ENCODE data around the gene KRT9. TPM values are rescaled to one million over a fixed set of nuclear protein-coding genes. Genes with fewer than 3 reads are reported as not detected.

KRT9 gene
- total RNA-seq, 1 experiment from 2014 or later, result not detected

Other genes starting within 250 kb of the KRT9 start
- gene KRT33A, start 221.2 kb downstream of the KRT9 start, total RNA-seq (2014; rRNA removed), result not detected in 2 replicates
- not detected in 2 replicates for gene KRT33B, start 202.2 kb downstream of the KRT9 start, total RNA-seq (2014; rRNA removed)
- gene KRT34, start 189.8 kb downstream of the KRT9 start, total RNA-seq (2014; rRNA removed), result 0.29 and 1.0 TPM in 2 replicates
- gene KRT31, start 174.5 kb downstream of the KRT9 start, total RNA-seq (2014; rRNA removed), result not detected in 2 replicates
- not detected in 2 replicates for gene KRT37, start 147.5 kb downstream of the KRT9 start, total RNA-seq (2014; rRNA removed)
- not detected in 2 replicates for gene KRT38, start 131.1 kb downstream of the KRT9 start, total RNA-seq (2014; rRNA removed)
- not detected in 2 replicates for gene KRT32, start 104.7 kb downstream of the KRT9 start, total RNA-seq (2014; rRNA removed)
- gene KRT35, start 90.9 kb downstream of the KRT9 start, total RNA-seq (2014; rRNA removed), result not detected in 2 replicates
- not detected in 2 replicates for gene KRT36, start 82.1 kb downstream of the KRT9 start, total RNA-seq (2014; rRNA removed)
- not detected in 2 replicates for gene KRT13, start 66.4 kb downstream of the KRT9 start, total RNA-seq (2014; rRNA removed)
- gene KRT15, start 53.2 kb downstream of the KRT9 start, total RNA-seq (2014; rRNA removed), result 0.19 and 0.46 TPM in 2 replicates
- gene KRT19, start 43.8 kb downstream of the KRT9 start, total RNA-seq (2014; rRNA removed), result not detected in 2 replicates
- not detected in 2 replicates for gene KRT14, start 14.8 kb upstream of the KRT9 start, total RNA-seq (2014; rRNA removed)
- gene KRT16, start 40.7 kb upstream of the KRT9 start, total RNA-seq (2014; rRNA removed), result not detected in 2 replicates
- 6.9 and 11.0 TPM in 2 replicates for gene KRT17, start 52.5 kb upstream of the KRT9 start, total RNA-seq (2014; rRNA removed)
- 56.9 and 63.7 TPM in 2 replicates for gene EIF1, start 116.8 kb upstream of the KRT9 start, total RNA-seq (2014; rRNA removed)
- gene GAST, start 140.3 kb upstream of the KRT9 start, total RNA-seq (2014; rRNA removed), result not detected in 2 replicates
- gene HAP1, start 162.6 kb upstream of the KRT9 start, total RNA-seq (2014; rRNA removed), result under 0.01 TPM in 1 of 2 replicates, not detected in the other
- gene JUP, start 214.7 kb upstream of the KRT9 start, total RNA-seq (2014; rRNA removed), result not detected in 2 replicates
- gene P3H4, start 239.9 kb upstream of the KRT9 start, total RNA-seq (2014; rRNA removed), result 46.0 and 49.1 TPM in 2 replicates
- gene FKBP10, start 240.9 kb upstream of the KRT9 start, total RNA-seq (2014; rRNA removed), result 271 and 283 TPM in 2 replicates

Measured in LHCN-M2 (cell line).